Measurements from ENCODE around the gene FOXO1.

The FOXO1 gene

DNA sequence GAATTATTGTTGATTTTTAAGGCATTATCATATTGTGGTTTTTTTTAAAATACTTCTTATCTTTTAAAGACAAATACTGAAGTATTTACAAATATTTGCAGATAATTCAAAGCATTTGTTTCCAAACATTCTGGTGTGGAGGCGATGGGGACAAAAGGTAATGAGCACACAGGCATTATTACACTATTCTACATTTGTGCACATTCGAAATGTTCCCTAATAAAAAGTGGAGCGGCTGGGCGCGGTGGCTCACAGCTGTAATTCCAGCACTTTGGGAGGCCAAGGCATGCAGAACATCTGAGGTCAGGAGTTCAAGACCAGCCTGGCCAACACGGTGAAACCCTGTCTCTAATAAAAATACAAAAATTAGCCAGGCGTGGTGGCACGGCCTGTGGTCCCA lies 133.4 kb downstream of the FOXO1 start:
- no peaks in the 10 kb centered on the region for H3K36me3 ChIP-seq (ENCODE audit: insufficient read depth, low read length)

DNA sequence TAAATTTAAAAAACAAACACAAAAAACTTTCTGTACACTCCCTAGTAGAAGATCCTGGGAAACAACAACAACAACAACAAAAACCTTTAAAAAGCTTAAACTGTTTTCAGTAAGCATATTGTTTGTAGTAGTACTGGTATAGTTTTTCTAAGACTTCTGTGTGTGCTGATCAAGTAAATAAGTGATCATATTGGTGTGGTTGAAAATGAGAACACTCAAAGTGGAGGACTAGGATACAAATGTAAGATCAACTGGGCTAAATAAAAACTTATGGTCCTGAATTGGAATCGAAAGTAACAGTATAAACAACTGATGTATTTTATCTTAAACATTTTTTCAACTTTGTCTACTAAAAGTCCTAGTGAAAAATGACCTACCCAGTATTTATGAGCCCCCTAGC lies 135.5 kb downstream of the FOXO1 start:
- H3K36me3 ChIP-seq (ENCODE audit: insufficient read depth, low read length): no peaks in the 10 kb centered on the region
- no peaks in the 10 kb centered on the region for H3K27me3 ChIP-seq (ENCODE audit: control insufficient read depth, insufficient read depth, low read length)
- H3K4me2 ChIP-seq (ENCODE audit: low read length): no peak overlapping the region
- H3K4me3 ChIP-seq (ENCODE audit: low read length): no peak overlapping the region
- no peak overlapping the region for H3K9ac ChIP-seq (ENCODE audit: low read depth, low read length)
- H3K9me3 ChIP-seq (replicated peaks; ENCODE audit: low read length): no peaks in the 10 kb centered on the region
- H3K4me1 ChIP-seq (ENCODE audit: control insufficient read depth, insufficient read depth, low read length): peaks cover 9% of the 10 kb centered on the region

More for the DNA sequence above, 133.4 kb downstream of the FOXO1 start:
- Histone ChIP-seq H3K27me3 (ENCODE audit: control insufficient read depth, insufficient read depth, low read length) (no peaks in the 10 kb centered on the region), H3K4me2 (ENCODE audit: low read length) (no peak overlapping the region), H3K9ac (ENCODE audit: low read depth, low read length) (no peak overlapping the region), H3K9me3 (replicated peaks; ENCODE audit: low read length) (no peaks in the 10 kb centered on the region), H3K4me3 (ENCODE audit: low read length) (no peak overlapping the region), H3K4me1 (ENCODE audit: control insufficient read depth, insufficient read depth, low read length) (peaks cover 9% of the 10 kb centered on the region)

GRCh38 chr13:40528881-40529280 lies 137.6 kb downstream of the FOXO1 start:
- Histone ChIP-seq H3K36me3 (ENCODE audit: insufficient read depth, low read length) (no peaks in the 10 kb centered on the region), H3K4me3 (ENCODE audit: low read length) (no peak overlapping the region), H3K9ac (ENCODE audit: low read depth, low read length) (no peak overlapping the region), H3K4me2 (ENCODE audit: low read length) (no peak overlapping the region), H3K27me3 (ENCODE audit: control insufficient read depth, insufficient read depth, low read length) (no peaks in the 10 kb centered on the region), H3K9me3 (replicated peaks; ENCODE audit: low read length) (no peaks in the 10 kb centered on the region), H3K4me1 (ENCODE audit: control insufficient read depth, insufficient read depth, low read length) (no peaks in the 10 kb centered on the region)

- Histone ChIP-seq H3K4me3 (ENCODE audit: low read length) (no peak overlapping the region), H3K9me3 (replicated peaks; ENCODE audit: low read length) (no peaks in the 10 kb centered on the region), H3K4me1 (ENCODE audit: control insufficient read depth, insufficient read depth, low read length) (no peaks in the 10 kb centered on the region), H3K9ac (ENCODE audit: low read depth, low read length) (no peak overlapping the region), H3K27me3 (ENCODE audit: control insufficient read depth, insufficient read depth, low read length) (no peaks in the 10 kb centered on the region), H3K4me2 (ENCODE audit: low read length) (no peak overlapping the region), H3K36me3 (ENCODE audit: insufficient read depth, low read length) (no peaks in the 10 kb centered on the region)
These were observed 138.5 kb downstream of the FOXO1 start for GRCh38 chr13:40527914-40528313.

GRCh38 chr13:40522282-40522681 lies 144.2 kb downstream of the FOXO1 start:
- Histone ChIP-seq H3K4me2 (ENCODE audit: low read length) (no peak overlapping the region), H3K27me3 (ENCODE audit: control insufficient read depth, insufficient read depth, low read length) (no peaks in the 10 kb centered on the region)

GRCh38 chr13:40520916-40521315 lies 145.5 kb downstream of the FOXO1 start:
- H3K36me3 ChIP-seq (ENCODE audit: insufficient read depth, low read length): no peaks in the 10 kb centered on the region
- no peak overlapping the region for H3K9ac ChIP-seq (ENCODE audit: low read depth, low read length)
- H3K4me3 ChIP-seq (ENCODE audit: low read length): no peak overlapping the region
- H3K9me3 ChIP-seq (replicated peaks; ENCODE audit: low read length): no peaks in the 10 kb centered on the region
- H3K27me3 ChIP-seq (ENCODE audit: control insufficient read depth, insufficient read depth, low read length): no peaks in the 10 kb centered on the region
- no peak overlapping the region for H3K4me2 ChIP-seq (ENCODE audit: low read length)
- peaks cover 6% of the 10 kb centered on the region for H3K4me1 ChIP-seq (ENCODE audit: control insufficient read depth, insufficient read depth, low read length)

More at GRCh38 chr13:40522282-40522681, 144.2 kb downstream of the FOXO1 start:
- H3K4me3 ChIP-seq (ENCODE audit: low read length): no peak overlapping the region
- H3K4me1 ChIP-seq (ENCODE audit: control insufficient read depth, insufficient read depth, low read length): peaks cover 3% of the 10 kb centered on the region
- no peaks in the 10 kb centered on the region for H3K9me3 ChIP-seq (replicated peaks; ENCODE audit: low read length)
- no peak overlapping the region for H3K9ac ChIP-seq (ENCODE audit: low read depth, low read length)
- no peaks in the 10 kb centered on the region for H3K36me3 ChIP-seq (ENCODE audit: insufficient read depth, low read length)

- Histone ChIP-seq H3K27me3 (ENCODE audit: control insufficient read depth, insufficient read depth, low read length) (no peaks in the 10 kb centered on the region), H3K9ac (ENCODE audit: low read depth, low read length) (no peak overlapping the region), H3K4me3 (ENCODE audit: low read length) (no peak overlapping the region), H3K4me2 (ENCODE audit: low read length) (no peak overlapping the region), H3K9me3 (replicated peaks; ENCODE audit: low read length) (no peaks in the 10 kb centered on the region), H3K4me1 (ENCODE audit: control insufficient read depth, insufficient read depth, low read length) (peaks cover 6% of the 10 kb centered on the region), H3K36me3 (ENCODE audit: insufficient read depth, low read length) (no peaks in the 10 kb centered on the region)
These were observed 146.8 kb downstream of the FOXO1 start for GRCh38 chr13:40519637-40520036.

DNA sequence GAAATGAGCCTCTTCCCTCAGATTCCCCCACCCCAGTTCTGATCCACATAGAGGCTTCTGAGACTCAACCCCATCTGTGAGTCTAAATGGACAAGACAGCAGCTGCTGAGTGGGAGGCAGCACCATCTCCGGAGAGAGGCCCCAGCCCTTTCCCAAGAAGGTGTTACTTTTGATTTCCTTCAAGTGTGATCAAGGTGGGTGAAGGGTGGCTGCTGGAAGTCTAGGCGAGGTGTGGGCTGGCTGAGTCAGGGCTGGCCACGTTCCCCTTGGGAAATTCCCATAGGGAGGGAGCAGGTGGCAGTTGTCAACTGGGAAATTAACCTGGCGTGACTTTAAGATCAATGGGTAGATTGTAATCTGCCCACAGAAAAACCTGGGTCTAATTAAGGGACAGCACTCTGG lies 148.0 kb downstream of the FOXO1 start:
- no peaks in the 10 kb centered on the region for H3K9me3 ChIP-seq (replicated peaks; ENCODE audit: low read length)
- no peaks in the 10 kb centered on the region for H3K36me3 ChIP-seq (ENCODE audit: insufficient read depth, low read length)
- no peaks in the 10 kb centered on the region for H3K27me3 ChIP-seq (ENCODE audit: control insufficient read depth, insufficient read depth, low read length)
- H3K4me3 ChIP-seq (ENCODE audit: low read length): no peak overlapping the region
- H3K4me1 ChIP-seq (ENCODE audit: control insufficient read depth, insufficient read depth, low read length): peaks cover 6% of the 10 kb centered on the region
- no peak overlapping the region for H3K9ac ChIP-seq (ENCODE audit: low read depth, low read length)
- H3K4me2 ChIP-seq (ENCODE audit: low read length): no peak overlapping the region

DNA sequence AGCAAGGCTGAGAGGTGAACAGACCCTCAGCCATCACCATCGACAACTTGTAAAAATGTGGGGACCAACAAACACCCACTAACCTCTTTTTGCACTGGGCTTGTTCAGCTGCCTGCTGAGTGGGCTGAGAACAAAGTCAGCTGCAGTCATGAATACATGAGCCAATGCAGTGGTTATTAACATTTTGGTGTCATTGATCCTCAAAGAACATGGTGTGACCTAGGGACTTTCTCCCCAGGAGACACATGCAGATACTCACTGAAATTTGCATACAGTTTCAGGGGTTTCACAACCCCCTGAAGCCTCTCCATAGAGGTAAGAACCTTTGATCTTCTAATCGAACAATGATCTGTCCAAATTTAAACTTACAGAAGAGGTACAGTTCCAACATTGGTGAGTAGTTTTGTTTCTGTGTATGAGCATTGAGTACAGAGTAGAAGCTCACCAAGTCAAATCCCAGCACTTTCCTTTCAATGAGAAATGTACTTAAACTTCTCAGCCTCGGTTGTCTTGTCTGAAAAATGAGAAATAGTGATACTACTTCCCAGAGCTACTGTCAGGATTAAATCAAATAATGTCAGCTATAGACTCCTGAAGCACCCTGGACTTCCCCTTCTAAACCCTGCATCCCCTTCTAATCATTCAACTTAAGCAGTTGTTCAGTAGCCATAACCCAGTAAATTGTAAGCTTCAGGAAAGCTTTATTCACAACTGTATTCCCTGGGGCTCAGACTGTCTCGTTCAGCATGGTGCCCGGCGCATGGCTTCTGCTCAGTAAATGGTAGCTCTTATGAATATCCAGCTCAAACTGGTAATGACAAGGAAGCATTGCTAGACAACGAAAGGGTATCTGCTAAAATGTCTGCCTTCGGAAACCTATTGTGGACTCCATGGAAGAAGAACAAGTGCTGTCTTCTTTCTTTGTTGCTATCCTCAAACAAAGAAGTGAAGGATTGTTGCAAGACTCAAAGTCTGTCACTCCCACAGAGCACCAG lies 148.7 kb downstream of the FOXO1 start:
- Histone ChIP-seq H3K9me3 (replicated peaks; ENCODE audit: low read length) (no peaks in the 10 kb centered on the region), H3K4me3 (ENCODE audit: low read length) (no peak overlapping the region), H3K36me3 (ENCODE audit: insufficient read depth, low read length) (no peaks in the 10 kb centered on the region), H3K9ac (ENCODE audit: low read depth, low read length) (no peak overlapping the region), H3K4me2 (ENCODE audit: low read length) (no peak overlapping the region), H3K27me3 (ENCODE audit: control insufficient read depth, insufficient read depth, low read length) (no peaks in the 10 kb centered on the region), H3K4me1 (ENCODE audit: control insufficient read depth, insufficient read depth, low read length) (peaks cover 6% of the 10 kb centered on the region)

DNA sequence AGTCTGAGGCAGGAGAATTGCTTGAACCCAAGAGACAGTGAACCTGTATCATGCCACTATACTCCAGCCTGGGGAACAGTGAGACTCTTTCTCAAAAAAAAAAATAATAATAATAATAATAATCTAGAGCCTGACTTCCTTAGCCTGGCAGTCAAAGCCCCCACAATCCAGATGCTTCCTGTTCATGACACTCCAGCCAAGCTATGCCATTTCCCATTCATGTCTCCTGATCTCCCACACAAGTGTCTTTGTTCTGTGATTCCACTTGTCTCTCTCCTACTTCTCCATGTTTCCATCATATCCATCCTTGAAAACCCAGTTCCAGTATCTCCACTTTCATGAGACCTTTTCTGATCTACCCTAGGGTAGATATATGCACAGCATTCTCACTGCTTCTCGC lies 150.7 kb downstream of the FOXO1 start:
- H3K9me3 ChIP-seq (replicated peaks; ENCODE audit: low read length): no peaks in the 10 kb centered on the region
- H3K4me2 ChIP-seq (ENCODE audit: low read length): no peak overlapping the region
- no peaks in the 10 kb centered on the region for H3K27me3 ChIP-seq (ENCODE audit: control insufficient read depth, insufficient read depth, low read length)
- H3K4me1 ChIP-seq (ENCODE audit: control insufficient read depth, insufficient read depth, low read length): peaks cover 6% of the 10 kb centered on the region
- no peak overlapping the region for H3K4me3 ChIP-seq (ENCODE audit: low read length)
- H3K9ac ChIP-seq (ENCODE audit: low read depth, low read length): no peak overlapping the region
- no peaks in the 10 kb centered on the region for H3K36me3 ChIP-seq (ENCODE audit: insufficient read depth, low read length)

GRCh38 chr13:40514802-40515201 lies 151.6 kb downstream of the FOXO1 start:
- H3K4me3 ChIP-seq (ENCODE audit: low read length): no peak overlapping the region
- H3K4me2 ChIP-seq (ENCODE audit: low read length): no peak overlapping the region
- no peak overlapping the region for H3K9ac ChIP-seq (ENCODE audit: low read depth, low read length)
- peaks cover 6% of the 10 kb centered on the region for H3K4me1 ChIP-seq (ENCODE audit: control insufficient read depth, insufficient read depth, low read length)
- no peaks in the 10 kb centered on the region for H3K27me3 ChIP-seq (ENCODE audit: control insufficient read depth, insufficient read depth, low read length)
- H3K36me3 ChIP-seq (ENCODE audit: insufficient read depth, low read length): no peaks in the 10 kb centered on the region
- no peaks in the 10 kb centered on the region for H3K9me3 ChIP-seq (replicated peaks; ENCODE audit: low read length)

- Histone ChIP-seq H3K9me3 (replicated peaks; ENCODE audit: low read length) (no peaks in the 10 kb centered on the region), H3K4me1 (ENCODE audit: control insufficient read depth, insufficient read depth, low read length) (peaks cover 23% of the 10 kb centered on the region), H3K36me3 (ENCODE audit: insufficient read depth, low read length) (no peaks in the 10 kb centered on the region), H3K27me3 (ENCODE audit: control insufficient read depth, insufficient read depth, low read length) (no peaks in the 10 kb centered on the region), H3K4me2 (ENCODE audit: low read length) (no peak overlapping the region), H3K9ac (ENCODE audit: low read depth, low read length) (no peak overlapping the region), H3K4me3 (ENCODE audit: low read length) (no peak overlapping the region)
These were observed 156.6 kb downstream of the FOXO1 start for GRCh38 chr13:40509876-40510275.
